Uterus (tissue), 2 donors: ENCODE results near the gene HES2.
"Not testable (repeated sequence)": the region's sequence is repeated elsewhere in the genome, so short reads cannot be mapped to it uniquely, and the experiment has no call there.

Source experiments
- CTCF ChIP-seq, 4 experiments: fragments of 200-600 bp in 2 of 4; fragments of 450-650 bp in 2 of 4; sonication (generic) in 2 of 4; IDR thresholded peaks; one replicate each; pipeline ENCODE4 v1.5.1; 2016 to 2019; ENCODE audit warnings: antibody characterized with exemption in 4 of 4, mild to moderate bottlenecking in 2 of 4, moderate library complexity in 1 of 4
- POLR2A ChIP-seq, 2 donors: fragments of 450-650 bp; IDR thresholded peaks; one replicate each; pipeline ENCODE4 v1.6.1; 2016; ENCODE audit warnings: antibody characterized with exemption in 2 of 2, mild to moderate bottlenecking in 1 of 2, moderate library complexity in 1 of 2

DNA sequence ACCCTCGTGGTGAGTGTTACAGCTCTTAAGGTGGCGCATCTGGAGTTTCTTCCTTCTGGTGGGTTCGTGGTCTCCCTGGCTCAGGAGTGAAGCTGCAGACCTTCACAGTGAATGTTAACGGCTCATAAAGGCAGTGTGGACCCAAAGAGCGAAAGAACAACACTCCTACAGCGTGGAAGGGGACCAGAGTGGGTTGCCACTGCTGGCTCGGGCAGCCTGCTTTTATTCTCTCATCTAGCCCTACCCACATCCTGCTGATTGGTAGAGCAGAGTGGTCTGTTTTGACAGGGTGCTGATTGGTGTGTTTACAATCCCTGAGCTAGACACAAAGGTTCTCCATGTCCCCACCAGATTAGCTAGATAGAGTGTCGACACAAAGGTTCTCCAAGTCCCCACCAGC is 24.6 kb downstream of the HES2 start:
- not testable (repeated sequence) for TF ChIP-seq CTCF, POLR2A (IDR thresholded peaks at IDR 0.05)
